Aorta (tissue), 5 donors: ENCODE data around the gene TNS1. TPM values are rescaled to one million over a fixed set of nuclear protein-coding genes. Genes with fewer than 3 reads are reported as not detected.
"Not testable (repeated sequence)": the region's sequence is repeated elsewhere in the genome, so short reads cannot be mapped to it uniquely, and the experiment has no call there.

Experiments
- ATAC-seq: fragments of 200-7000 bp; cut with Tn5 transposase; one replicate; pipeline ENCODE4 v1.9.1; 2022; ENCODE audit warnings: moderate library complexity; ENCODE audit not compliant: low FRiP score
- DNase-seq, 2 donors: peaks; one replicate each; pipeline ENCODE4 v3.0.0-alpha.2; 2020
- H3K27ac ChIP-seq, 2 donors: one replicate each; pipeline ENCODE4 v1.5.1; 2013; ENCODE audit warnings: low read length in 2 of 2, mild to moderate bottlenecking in 2 of 2, moderate library complexity in 2 of 2, control low read depth in 1 of 2, inconsistent platforms in 1 of 2, low read depth in 1 of 2
- H3K27me3 ChIP-seq, 2 donors: one replicate each; pipeline ENCODE4 v1.6.1; 2013; ENCODE audit warnings: control low read depth in 1 of 2, low read length in 1 of 2, mild to moderate bottlenecking in 1 of 2, moderate library complexity in 1 of 2; ENCODE audit not compliant: insufficient read depth in 2 of 2, control insufficient read depth in 1 of 2
- H3K36me3 ChIP-seq, 2 donors: one replicate each; pipeline ENCODE4 v1.6.1; 2013; ENCODE audit warnings: control low read depth in 1 of 2, low read length in 1 of 2, mild to moderate bottlenecking in 1 of 2; ENCODE audit not compliant: insufficient read depth in 2 of 2, control insufficient read depth in 1 of 2
- H3K4me1 ChIP-seq, 2 donors: one replicate each; pipeline ENCODE4 v1.6.1; 2013; ENCODE audit warnings: low read length in 2 of 2, control low read depth in 1 of 2, mild to moderate bottlenecking in 1 of 2, moderate library complexity in 1 of 2; ENCODE audit not compliant: insufficient read depth in 2 of 2, control insufficient read depth in 1 of 2
- H3K4me3 ChIP-seq, 2 donors: one replicate each; pipeline ENCODE4 v1.5.1; 2013; ENCODE audit warnings: low read length in 2 of 2, control low read depth in 1 of 2, mild to moderate bottlenecking in 1 of 2
- H3K9me3 ChIP-seq: one replicate; pipeline ENCODE4 v1.6.1; 2013; ENCODE audit warnings: mild to moderate bottlenecking, low read length; ENCODE audit not compliant: control insufficient read depth
- WGBS, 2 donors: extraction: QIAGEN DNeasy Blood & Tissue Kit; methylation state at CpG; one replicate each; pipeline ENCODE4 v1.1.7; 2013; 5-methylcytosine and 5-hydroxymethylcytosine counted together
- intact Hi-C, 2 donors: fragments of 100-400 bp; cut with DNase I; formaldehyde crosslinking; loops; one replicate each; pipeline versions ENCODE4 v1.14.2 to v1.15.0; 2022
- polyA plus RNA-seq, 2 donors: library from polyadenylated mRNA; stranded (reverse); fragments of 200-250 nt; gene quantifications; one replicate each; pipeline ENCODE4 v1.2.3, GENCODE V29; 2013
- total RNA-seq, 2 donors: library from RNA; stranded (reverse); fragmentation: NEBNext Ultra II Directional; extraction: Animal tissue kit (Norgen Biotek cat#: 25700); gene quantifications; one replicate each; pipeline ENCODE4 v1.2.1, GENCODE V29; 2021
- donor health status: healthy with polysubstance abuse.
- donor health status: Bipolar disorder and iron deficiency.
- donor health status: DM: no; HTN: no; CAD: no.
- donor health status: DM: no; HTN: no; CAD: no.
- donor health status: DM: yes; HTN: yes; CAD: no.

TNS1 gene
- total and polyA plus RNA-seq, 4 donors: 303 to 1,949 (median 930) TPM

DNA sequence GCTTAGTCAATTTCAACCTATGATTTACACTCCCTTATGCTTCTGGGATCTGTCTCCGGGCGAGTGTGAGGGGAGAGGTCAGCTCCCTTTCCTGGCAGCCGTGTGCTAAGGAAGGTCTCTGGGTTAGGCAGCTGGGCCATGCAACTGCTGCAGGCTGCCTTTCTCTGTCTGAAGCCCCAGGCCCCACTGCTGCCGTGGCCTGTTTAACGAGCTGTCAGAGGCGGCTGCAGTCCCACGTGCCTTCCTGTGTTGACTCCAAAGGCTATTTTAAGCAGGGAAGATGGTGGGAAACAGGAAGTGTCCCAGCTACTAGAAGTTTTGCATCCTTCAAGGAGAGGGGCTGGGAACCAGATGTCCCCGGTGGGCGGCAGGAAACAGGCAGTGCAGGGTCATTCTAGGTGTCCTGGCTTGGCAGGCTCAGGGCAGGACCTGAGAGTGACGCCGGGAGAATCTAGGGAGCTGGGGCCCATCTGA, 186.4 kb downstream of the TNS1 start:
- peaks cover 5 to 54% of the 10 kb centered on the region in 2 donors for H3K36me3 ChIP-seq
- H3K27me3 ChIP-seq: no peaks in the 10 kb centered on the region
- DNase-seq (no peak), ATAC-seq (peak; percentile 39)
- peak overlapping the region in 1 of 2 donors; percentile 55 for H3K27ac ChIP-seq
- 3 to 5% methylated on average over 11 of the region's 11 CpGs for WGBS, 2 donors
- intact Hi-C loops: no loop called here
- H3K9me3 ChIP-seq: no peaks in the 10 kb centered on the region
- no peak overlapping the region for H3K4me3 ChIP-seq
- no peaks in the 10 kb centered on the region for H3K4me1 ChIP-seq

DNA sequence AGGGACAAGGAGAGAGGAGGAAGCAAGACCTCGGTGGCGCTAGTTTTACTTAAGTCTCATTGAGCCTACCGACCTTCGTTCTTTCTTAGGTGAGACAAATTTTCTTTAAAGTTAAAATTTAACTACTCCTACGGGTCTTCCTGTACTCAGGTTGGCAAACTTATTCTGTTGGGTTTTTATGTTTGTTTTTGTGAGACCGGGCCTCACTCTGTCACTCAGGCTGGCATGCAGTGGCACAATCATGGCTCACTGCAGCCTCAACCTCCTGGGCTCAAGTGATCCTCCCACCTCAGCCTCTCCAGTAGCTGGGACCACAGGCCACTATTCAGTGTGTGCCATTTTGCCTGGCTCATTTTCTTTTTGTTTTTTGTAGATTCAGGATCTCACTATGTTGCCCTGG, 189.0 kb downstream of the TNS1 start:
- no peak overlapping the region for H3K4me3 ChIP-seq
- no peaks in the 10 kb centered on the region for H3K27me3 ChIP-seq
- ATAC-seq: no peak
- H3K4me1 ChIP-seq: no peaks in the 10 kb centered on the region
- intact Hi-C loops: no loop called here
- H3K36me3 ChIP-seq: peaks cover 9 to 57% of the 10 kb centered on the region in 2 donors
- no peak for DNase-seq
- 74 to 77% methylated on average over 6 of the region's 6 CpGs for WGBS, 2 donors
- H3K9me3 ChIP-seq: no peaks in the 10 kb centered on the region
- H3K27ac ChIP-seq: no peak overlapping the region

DNA sequence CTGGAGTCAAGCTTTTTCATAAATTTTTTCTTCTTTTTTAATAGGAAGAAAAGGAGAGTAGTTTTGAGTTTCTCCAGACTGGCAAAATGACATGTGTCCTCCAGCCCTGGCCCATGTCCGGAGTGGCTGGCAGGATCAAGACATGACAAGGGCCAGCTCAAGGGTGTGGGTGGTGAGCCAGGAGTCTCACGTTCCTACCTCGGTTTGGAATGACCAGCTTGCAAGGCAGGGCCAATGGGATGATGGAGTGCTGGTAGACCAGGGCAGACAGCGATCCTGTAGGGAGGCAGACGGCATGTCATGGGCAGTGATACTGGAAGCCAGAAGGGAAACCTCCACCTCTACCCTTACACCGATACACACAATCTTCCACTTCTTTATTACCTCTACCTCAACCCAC, 190.6 kb downstream of the TNS1 start:
- peak overlapping the region in 1 of 2 donors; percentile 39 for H3K27ac ChIP-seq
- WGBS, 2 donors: 23 to 27% methylated on average over 6 of the region's 6 CpGs
- H3K27me3 ChIP-seq: no peaks in the 10 kb centered on the region
- no peaks in the 10 kb centered on the region for H3K9me3 ChIP-seq
- intact Hi-C loops: no loop called here
- peaks cover 11 to 55% of the 10 kb centered on the region in 2 donors for H3K36me3 ChIP-seq
- ATAC-seq (no peak), DNase-seq (no peak)
- H3K4me3 ChIP-seq: no peak overlapping the region
- no peaks in the 10 kb centered on the region for H3K4me1 ChIP-seq

DNA sequence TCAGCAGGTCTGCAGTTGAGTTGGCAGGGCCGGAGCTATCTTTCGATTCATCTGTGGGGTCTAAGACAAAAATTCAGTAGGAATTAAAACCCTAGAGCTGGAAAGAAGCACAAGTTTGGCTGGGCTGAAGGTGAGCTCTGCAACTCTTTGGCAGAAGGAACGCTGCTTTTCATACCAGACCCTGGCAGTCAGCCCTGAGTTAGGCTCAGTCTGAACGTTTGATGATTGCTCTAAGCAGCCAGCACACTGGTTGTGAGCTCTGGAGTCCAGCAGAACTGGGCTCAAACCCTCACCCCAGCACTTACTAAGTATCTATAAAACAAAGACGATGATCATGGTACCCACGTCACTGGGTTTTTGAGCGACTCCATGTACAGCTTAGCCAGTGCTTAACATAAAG, 192.5 kb downstream of the TNS1 start:
- Histone ChIP-seq H3K27ac (no peak overlapping the region), H3K4me3 (no peak overlapping the region), H3K36me3 (peaks cover 8 to 46% of the 10 kb centered on the region in 2 donors), H3K27me3 (no peaks in the 10 kb centered on the region), H3K9me3 (no peaks in the 10 kb centered on the region), H3K4me1 (no peaks in the 10 kb centered on the region)
- no peak for DNase-seq
- WGBS, 2 donors: 53 to 64% methylated on average over 7 of the region's 7 CpGs
- no peak for ATAC-seq
- intact Hi-C loops: no loop called here

DNA sequence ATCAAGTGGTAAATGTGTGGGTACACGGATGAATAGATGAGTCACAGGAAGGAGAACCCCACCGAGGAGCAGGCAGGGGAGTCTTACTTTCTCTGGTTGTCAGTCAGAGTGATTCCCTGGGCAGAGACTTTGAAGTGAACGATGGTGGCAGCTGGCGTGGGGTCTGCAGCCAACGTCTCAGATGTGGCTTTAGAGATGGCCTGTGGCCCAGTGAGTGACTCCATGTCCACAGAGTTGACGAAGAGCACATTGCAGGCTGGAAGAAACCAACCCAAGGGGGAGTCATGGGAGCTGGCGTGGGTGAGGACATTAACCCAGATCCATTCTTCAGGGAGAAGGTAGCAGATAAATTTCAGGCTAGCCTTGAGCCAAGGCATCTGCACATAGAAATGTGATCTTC, 193.1 kb downstream of the TNS1 start:
- no peaks in the 10 kb centered on the region for H3K9me3 ChIP-seq
- ATAC-seq: no peak
- H3K36me3 ChIP-seq: peaks cover 8 to 43% of the 10 kb centered on the region in 2 donors
- no peaks in the 10 kb centered on the region for H3K4me1 ChIP-seq
- intact Hi-C loops: no loop called here
- 68 to 79% methylated on average over 7 of the region's 7 CpGs for WGBS, 2 donors
- no peak overlapping the region for H3K27ac ChIP-seq
- no peak for DNase-seq
- H3K4me3 ChIP-seq: no peak overlapping the region
- no peaks in the 10 kb centered on the region for H3K27me3 ChIP-seq

DNA sequence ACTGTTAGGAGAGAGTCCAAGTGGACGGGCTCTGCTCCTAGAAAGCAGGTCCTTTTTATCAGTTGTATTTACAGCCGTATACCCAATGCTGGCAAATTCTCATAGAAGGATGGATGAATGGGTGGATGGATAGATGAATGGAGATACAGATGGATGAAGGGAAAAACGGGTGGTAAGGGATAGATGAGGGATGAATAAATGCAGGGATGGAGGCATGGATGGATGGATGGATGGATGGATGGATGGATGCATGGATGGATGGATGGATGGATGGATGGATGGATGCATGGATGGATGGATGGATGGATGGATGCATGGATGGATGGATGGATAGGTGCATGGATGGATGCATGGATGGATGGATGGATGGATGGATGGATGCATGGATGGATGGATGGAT, 193.8 kb downstream of the TNS1 start:
- H3K27me3 ChIP-seq, H3K9me3 ChIP-seq, H3K4me1 ChIP-seq, ATAC-seq, H3K4me3 ChIP-seq, intact Hi-C loops, DNase-seq: not testable (repeated sequence)
- WGBS, 2 donors: 58 to 68% methylated on average over 3 of the region's 3 CpGs
- peak overlapping the region in 1 of 2 donors; percentile 45 for H3K27ac ChIP-seq
- H3K36me3 ChIP-seq: peaks cover 13 to 40% of the 10 kb centered on the region in 2 donors

DNA sequence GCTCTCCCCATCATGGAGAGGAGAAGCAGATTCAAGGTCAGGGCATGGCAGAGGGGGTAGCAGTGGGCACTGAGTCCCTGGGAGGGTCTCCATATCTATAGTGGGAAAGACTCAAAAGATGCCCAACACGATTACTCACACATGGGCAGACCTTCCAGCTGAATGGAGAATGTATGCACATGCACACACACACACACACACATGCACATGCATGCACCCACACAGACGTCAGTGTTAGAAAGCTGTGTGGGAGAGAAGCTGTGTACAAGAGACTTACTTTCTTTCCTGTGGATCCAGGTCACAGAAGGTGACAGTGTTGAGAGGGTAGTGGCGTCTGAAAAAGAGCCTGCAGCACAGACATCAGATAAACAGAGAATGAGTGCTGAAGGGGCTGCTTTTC, 194.5 kb downstream of the TNS1 start:
- H3K4me1 ChIP-seq: no peaks in the 10 kb centered on the region
- peak overlapping the region in 1 of 2 donors; percentile 45 for H3K27ac ChIP-seq
- intact Hi-C loops: no loop called here
- peaks cover 13 to 43% of the 10 kb centered on the region in 2 donors for H3K36me3 ChIP-seq
- no peaks in the 10 kb centered on the region for H3K27me3 ChIP-seq
- WGBS, 2 donors: 38 to 51% methylated on average over 3 of the region's 3 CpGs
- H3K9me3 ChIP-seq: no peaks in the 10 kb centered on the region
- no peak overlapping the region for H3K4me3 ChIP-seq
- ATAC-seq (no peak), DNase-seq (no peak)

DNA sequence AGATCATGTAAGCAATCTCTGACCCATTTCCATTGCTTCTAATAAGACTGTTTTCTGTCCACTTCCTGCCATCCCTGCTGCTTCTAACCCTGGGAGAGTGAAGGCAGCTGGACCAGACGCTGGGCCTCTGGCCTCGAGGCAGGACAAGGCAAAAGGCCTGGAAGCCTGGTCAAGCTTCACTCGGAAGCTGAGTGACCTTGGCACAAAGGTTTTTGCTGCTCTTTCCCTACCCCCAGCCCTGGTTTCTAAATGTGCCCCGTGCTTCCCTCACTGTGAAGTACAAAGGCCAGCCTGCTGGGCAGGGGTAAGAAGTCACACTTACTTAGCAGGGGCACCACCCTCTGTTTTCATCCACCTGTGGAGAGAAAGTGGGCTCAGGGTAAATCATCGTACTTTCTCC, 195.0 kb downstream of the TNS1 start:
- H3K36me3 ChIP-seq: peaks cover 16 to 41% of the 10 kb centered on the region in 2 donors

DNA sequence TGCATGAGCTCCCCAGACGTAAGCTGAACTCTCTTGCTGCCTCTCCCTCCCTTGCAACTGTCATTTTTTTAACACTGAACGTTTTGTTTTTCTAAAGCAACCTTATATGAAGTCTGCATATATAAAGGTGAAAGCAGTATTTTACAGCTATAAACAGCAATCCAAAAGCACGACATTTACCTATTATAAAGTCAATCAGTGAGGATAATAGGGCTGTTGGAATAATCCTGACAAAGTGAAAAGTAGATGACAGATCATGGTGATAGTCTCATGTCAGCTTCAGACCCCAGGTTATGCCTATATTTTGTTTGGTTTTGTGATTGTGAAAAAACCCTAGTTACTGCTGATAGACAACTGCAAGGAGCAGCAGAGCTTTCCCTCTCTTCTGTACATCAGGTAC, 195.8 kb downstream of the TNS1 start:
- ATAC-seq (no peak), DNase-seq (no peak)
- Histone ChIP-seq H3K27me3 (no peaks in the 10 kb centered on the region), H3K4me1 (no peaks in the 10 kb centered on the region), H3K27ac (peak overlapping the region in 1 of 2 donors; percentile 71), H3K36me3 (peaks cover 17 to 35% of the 10 kb centered on the region in 2 donors), H3K4me3 (no peak overlapping the region), H3K9me3 (no peaks in the 10 kb centered on the region)
- 37 to 44% methylated on average over 3 of the region's 3 CpGs for WGBS, 2 donors
- intact Hi-C loops: no loop called here

More for the DNA sequence above, 195.0 kb downstream of the TNS1 start:
- intact Hi-C loops: no loop called here
- H3K27me3 ChIP-seq: no peaks in the 10 kb centered on the region
- no peaks in the 10 kb centered on the region for H3K4me1 ChIP-seq
- no peak for ATAC-seq
- H3K27ac ChIP-seq: peak overlapping the region in 1 of 2 donors; percentile 23
- 37 to 44% methylated on average over 5 of the region's 5 CpGs for WGBS, 2 donors
- no peak overlapping the region for H3K4me3 ChIP-seq
- DNase-seq: no peak
- H3K9me3 ChIP-seq: no peaks in the 10 kb centered on the region
